Choroid plexus epithelial cell (primary cell): ENCODE measurements around the gene CHRNE.
A peak's percentile ranks its signal among the peaks of the same experiment; 100 is the strongest.

ENCODE experiments used
- DNase-seq: peaks from one replicate; pipeline ENCODE4 v3.0.0-alpha.2; 2010; ENCODE audit warnings: low read depth
- H3K4me3 ChIP-seq: 2 replicates; pipeline ENCODE4 v1.5.1; 2011; ENCODE audit warnings: low read depth, mild to moderate bottlenecking, control low read depth, low read length, moderate library complexity
- CTCF ChIP-seq: conservative IDR thresholded peaks from 2 replicates; pipeline ENCODE4 v1.5.1; 2011; ENCODE audit warnings: low read depth, mild to moderate bottlenecking, control low read depth, inconsistent platforms, low read length, moderate library complexity

Gene CHRNE

GRCh38 chr17:4897785-4898184 lies 5.1 kb downstream of the CHRNE start:
- no peak for TF ChIP-seq CTCF
- H3K4me3 ChIP-seq, result no peak overlapping the region
- DNase-seq, result no peak

GRCh38 chr17:4897198-4897687 lies 5.7 kb downstream of the CHRNE start:
- no peak overlapping the region for H3K4me3 ChIP-seq
- no peak for DNase-seq
- TF ChIP-seq CTCF, result no peak

- no peak for DNase-seq
- H3K4me3 ChIP-seq, result no peak overlapping the region
- no peak for TF ChIP-seq CTCF
These were observed 6.3 kb downstream of the CHRNE start for GRCh38 chr17:4896332-4897197.

- peak; percentile 30 for TF ChIP-seq CTCF
- H3K4me3 ChIP-seq, result no peak overlapping the region
These were observed 7.1 kb downstream of the CHRNE start for GRCh38 chr17:4895657-4896331.

GRCh38 chr17:4895121-4895520 lies 7.8 kb downstream of the CHRNE start:
- no peak overlapping the region for H3K4me3 ChIP-seq
- TF ChIP-seq CTCF, result no peak
- no peak for DNase-seq

More at GRCh38 chr17:4895657-4896331, 7.1 kb downstream of the CHRNE start:
- DNase-seq, result no peak

- DNase-seq, result no peak
- TF ChIP-seq CTCF, result no peak
- H3K4me3 ChIP-seq, result no peak overlapping the region
These were observed 9.0 kb downstream of the CHRNE start for GRCh38 chr17:4893721-4894560.
